ENCODE data around the gene ITGAL.

- no peak for TF ChIP-seq CTCF (IDR thresholded peaks at IDR 0.05; ENCODE audit: low read length)
- TF ChIP-seq EZH2phosphoT487 (IDR thresholded peaks at IDR 0.05; ENCODE audit: low read length) = no peak
- no peak for TF ChIP-seq EZH2 (optimal IDR thresholded peaks at IDR 0.05; ENCODE audit: low read depth, low read length)
These were observed 21.5 kb downstream of the ITGAL start for GRCh38 chr16:30493941-30494488.

All from MM.1S (cell line).